CD1c-positive myeloid dendritic cell (primary cell): ENCODE results near the gene KIAA0753.

ENCODE experiments used
- DNase-seq: peaks from one replicate; pipeline ENCODE4 v3.0.0-alpha.2; 2016; ENCODE audit errors: extremely low spot score

Gene KIAA0753

DNA sequence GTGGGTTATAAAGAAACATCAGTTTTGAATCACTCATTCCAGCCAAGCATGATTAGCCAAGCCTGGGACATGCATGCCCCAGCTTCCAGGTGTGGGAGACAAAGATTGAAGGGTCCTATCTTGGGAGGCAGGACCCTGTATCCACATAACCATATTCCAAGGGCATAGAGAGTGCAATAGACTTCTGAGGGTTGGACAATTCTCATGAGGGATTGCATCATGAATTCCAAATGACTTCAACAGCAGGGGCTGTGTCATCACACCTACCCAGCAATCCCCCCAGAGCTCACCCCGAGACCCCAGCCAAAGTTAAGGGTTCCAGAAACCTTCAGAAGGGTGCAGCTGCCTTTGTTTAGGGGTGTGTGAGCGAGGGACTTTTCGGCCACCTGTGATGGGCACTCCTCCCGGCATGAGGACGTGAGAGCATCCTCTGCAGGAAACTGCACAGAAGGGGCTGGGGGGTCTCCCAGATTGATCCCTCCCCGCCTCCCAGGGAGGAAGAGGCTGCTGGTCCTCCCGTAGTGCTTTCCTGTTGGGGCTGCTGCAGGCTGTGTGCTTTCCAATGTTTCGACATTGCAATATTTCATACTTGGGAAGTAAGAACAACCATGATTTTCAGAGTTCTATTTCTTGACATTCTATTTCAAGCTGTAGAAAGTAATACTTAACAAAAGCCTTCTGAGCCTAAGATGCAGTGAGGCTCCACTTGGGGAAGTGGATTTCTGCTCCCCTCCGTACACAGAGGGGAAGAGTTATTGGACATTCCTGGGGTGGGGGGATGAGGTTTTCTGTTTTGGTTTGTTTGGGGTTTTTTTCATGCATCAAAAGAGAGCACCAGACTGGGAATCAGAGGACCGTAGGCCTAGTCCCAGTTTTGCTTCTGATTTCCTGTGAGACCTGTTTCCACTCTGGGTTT lies 70.9 kb downstream of the KIAA0753 start:
- DNase-seq, result no peak

DNA sequence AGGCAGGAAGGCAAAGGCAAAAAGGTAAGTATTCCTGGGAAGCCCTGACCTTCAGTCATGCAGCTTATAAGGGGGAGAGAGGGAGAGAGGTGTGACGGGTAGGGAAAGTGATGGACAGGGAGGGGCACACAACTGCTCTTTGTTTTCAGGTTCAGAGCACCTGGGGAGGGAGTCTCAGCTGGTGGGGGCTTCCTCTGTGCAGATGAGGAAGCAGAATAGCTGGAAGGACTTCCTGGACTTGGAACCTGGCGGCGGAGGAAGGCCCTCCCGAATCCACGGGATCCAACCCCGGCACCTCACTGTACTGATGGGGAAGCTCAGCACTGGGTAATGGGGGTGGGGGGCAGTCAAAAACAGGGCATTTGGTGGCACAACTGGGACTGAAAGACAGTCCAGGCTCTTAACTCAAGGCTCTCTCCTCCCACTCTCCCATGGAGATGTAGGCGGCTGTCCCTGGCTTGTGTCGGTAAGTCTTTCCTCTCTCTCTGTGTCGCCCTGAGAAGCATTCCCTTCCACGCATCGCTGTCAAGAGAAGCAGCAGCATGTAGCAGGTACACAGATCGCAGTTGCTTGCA lies 72.2 kb downstream of the KIAA0753 start:
- DNase-seq, result no peak

DNA sequence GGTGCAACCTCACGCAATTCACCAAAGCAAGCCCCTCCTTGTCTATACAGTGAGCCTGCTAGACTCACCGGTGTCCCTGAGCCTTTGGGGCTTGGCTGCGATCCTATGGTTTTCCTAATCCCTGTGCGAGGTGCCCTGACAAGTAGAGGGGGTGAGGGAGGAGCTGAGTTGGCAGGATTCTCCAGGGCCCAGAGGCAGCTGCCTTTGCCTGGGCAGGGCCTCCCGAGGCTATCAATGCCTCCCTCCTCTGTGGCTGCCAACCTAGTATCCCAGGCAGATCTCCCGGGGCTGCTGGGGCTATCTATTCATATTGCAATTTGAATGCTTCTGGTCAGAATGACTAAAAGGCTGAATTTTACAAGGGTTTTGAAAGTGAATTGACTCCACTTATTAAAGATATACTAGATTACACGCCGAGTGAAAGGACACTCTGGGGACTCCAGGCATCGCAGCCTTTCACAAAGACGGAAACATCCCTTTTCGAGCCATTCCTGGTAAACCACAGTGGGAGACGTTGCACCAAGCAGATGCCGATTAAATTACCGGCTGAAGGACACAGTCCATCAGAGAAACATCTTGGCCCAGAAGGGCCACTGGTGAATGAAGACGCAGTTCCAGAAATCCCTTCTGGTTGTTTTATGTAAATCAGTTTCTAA lies 72.9 kb downstream of the KIAA0753 start:
- DNase-seq, result no peak

DNA sequence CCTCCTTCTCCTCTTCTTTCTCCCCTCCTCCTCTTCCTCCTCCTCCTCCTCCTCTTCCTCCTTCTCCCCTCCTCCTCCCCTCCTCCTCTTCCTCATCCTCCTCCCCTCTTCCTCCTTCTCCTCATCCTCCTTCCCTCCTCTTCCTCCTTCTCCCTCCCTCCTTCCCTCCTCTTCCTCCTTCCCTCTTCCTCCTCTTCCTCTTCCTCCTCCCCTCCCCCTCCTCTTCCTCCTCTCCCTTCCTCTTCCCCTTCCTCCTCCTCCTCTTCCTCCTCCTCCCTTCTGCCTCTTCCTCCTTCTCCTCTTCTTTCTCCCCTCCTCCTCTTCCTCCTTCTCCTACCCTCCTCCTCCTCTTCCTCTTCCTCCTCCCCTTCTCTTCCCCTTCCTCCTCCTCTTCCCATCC lies 79.1 kb downstream of the KIAA0753 start:
- DNase-seq, result no peak

DNA sequence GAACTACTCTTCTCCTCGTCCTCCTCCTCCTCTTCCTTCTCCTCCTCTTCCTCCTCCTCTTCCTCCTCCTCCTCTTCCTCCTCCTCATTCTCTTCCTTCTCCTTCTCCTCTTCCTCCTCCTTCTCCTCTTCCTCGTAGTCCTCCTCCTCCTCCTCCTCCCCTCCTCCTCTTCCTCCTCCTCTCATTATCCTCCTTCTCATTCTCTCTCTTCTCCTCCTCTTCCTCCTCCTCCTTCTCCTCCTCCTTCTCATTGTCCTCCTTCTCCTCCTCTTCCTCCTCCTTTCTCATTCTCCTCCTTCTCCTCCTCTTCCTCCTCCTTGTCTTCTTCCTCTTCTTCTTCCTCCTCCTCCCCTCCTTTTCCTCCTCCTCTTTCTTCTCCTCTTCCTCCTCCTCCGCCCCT lies 80.0 kb downstream of the KIAA0753 start:
- DNase-seq, result no peak

DNA sequence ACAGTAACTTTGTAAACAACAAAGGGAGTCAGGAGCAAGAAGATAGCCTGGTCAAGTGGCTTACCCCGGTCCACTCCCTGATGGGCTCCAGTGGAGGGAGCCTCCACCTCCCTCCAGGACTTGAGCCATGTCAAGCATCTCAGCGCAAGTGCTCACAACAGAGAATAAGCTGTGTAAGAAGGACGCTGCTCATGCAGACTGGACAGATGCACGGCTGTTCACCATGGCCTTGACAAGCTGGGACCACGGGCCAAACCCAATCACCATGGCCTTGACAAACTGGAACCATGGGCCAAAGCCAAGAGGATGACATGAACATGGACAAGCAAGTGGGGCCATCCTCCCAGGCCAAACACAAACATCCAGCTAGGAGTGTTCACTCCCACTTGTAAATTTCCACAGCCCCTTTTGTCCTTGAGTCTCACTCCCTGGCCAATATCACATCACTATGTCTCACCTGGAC lies 80.7 kb downstream of the KIAA0753 start:
- no peak for DNase-seq

DNA sequence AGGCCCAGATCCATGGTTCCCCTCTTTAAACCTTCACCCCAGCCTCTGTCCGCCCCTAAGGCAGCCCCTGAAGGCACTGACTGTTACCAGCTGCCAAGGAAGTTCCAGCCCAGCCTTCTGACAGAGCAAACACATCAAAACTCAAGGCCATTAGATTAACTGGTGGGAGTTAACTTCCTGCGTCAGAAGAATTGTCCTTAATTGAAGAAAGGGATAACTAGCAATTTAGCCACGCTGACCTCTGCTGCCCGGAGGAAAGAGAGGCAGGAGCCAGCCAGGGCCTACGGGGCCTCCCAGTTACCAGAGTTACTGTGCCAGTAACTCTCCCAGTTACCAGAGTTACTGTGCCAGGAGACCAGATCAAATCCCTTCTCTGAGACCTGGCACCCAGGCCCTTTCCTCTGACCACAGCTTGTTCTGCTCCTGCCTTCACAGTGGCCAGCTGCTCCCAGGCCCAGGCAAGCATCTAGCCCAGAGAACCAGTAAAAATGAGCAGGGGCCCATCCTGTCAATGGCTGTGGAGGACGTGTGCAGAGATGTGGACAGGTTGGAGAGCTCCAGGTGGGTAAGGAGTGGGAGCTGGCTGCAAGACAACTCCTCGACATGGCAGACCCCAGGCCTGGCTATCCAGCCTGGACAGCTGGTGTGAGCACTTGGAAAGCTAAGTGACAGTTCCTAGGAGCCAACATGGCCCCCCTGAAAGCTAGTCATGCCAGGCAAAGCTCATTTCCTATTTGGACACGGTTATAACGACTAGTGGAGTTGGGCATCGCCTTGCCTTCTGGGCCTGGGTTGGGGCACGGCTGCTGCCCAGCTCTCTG lies 81.4 kb downstream of the KIAA0753 start:
- no peak for DNase-seq

DNA sequence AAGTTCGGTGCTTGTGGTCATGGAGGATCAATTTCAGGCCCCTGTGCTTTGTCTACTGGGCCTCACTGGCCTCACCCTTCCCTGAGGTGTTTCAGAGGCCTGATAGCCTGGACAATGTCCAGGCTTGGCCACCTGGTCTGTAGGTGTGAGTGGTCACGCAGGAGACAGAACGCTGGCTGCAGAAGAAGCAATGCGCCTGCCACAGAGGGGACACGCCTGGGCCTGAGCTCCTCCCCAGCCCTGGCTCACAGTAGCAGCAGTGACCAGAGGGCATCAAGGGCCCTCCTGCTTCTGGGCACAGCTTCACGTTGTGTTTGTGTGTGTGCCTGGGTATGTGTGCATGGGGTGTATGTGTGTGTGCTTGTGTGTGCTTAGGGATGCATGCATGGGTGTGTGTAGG lies 82.2 kb downstream of the KIAA0753 start:
- no peak for DNase-seq

DNA sequence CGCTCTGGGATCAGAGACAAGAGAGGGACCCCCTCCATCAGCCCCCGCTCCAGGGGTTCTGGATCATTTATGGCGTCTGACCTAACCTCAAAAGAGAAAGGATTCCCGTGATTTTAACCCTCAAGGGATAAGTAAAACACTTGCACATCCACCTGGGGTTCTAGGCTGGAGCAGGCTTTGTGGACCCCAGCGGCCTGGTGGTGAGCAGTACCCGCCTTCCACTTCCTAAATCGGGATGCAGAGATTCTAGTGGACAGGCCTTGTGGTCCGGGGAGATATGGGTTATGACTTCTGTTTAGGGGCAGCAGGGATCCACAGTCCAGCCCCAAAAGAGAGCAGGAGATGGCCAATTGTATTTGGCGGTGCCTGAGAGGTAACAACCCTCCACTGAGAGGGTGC lies 83.5 kb downstream of the KIAA0753 start:
- DNase-seq, result no peak

DNA sequence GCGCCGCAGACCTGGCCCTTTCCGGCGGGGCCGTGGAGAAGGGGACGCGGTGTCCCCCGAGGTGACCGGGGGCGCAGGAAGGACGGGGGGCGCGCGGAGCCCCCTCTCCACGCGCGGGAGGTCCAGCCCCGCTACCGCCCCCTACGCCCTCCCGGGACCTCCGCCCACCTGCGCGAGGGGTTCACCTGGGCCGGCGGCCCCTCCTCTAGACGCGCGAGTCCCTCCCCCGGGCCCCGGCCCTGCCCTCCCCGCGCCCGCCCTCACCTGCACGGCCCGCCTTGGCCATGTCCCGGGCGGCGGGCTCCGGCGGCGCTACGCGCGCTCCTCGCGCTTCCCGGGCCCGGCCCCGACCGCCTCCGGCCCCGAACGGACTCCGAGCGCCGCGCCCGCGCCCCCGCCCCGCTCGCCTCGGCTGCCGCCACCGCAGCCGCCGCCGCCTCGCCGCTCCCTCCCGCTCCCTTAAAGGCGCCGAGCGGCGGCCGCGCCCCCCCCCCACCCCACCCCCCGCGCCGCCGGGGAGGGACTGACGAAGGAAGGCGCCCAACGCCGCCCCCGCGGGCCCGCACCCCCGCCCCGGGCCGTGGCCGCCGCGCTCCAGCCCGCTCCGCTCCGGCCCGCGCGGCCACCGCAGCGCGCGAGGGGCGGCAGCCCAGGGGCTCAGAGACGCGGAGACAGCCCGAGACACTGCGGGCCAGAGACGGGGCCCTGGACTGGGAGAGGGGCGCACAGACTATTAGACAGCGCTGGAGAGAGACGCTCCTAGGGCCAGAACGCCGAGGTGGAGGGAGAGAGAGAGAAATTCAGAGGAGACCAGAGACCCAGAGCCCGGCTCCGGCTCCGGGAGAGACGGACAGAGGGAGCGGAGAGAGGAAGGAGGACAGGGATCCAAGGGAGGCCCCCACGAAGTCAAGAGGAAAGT lies 84.1 kb downstream of the KIAA0753 start, which contains the start of gene PITPNM3:
TSS of gene PITPNM3 (minus strand) at position 435 of the 919 bp plus-strand sequence. CDS start at position 286, 149 bp downstream.
- no peak for DNase-seq

DNA sequence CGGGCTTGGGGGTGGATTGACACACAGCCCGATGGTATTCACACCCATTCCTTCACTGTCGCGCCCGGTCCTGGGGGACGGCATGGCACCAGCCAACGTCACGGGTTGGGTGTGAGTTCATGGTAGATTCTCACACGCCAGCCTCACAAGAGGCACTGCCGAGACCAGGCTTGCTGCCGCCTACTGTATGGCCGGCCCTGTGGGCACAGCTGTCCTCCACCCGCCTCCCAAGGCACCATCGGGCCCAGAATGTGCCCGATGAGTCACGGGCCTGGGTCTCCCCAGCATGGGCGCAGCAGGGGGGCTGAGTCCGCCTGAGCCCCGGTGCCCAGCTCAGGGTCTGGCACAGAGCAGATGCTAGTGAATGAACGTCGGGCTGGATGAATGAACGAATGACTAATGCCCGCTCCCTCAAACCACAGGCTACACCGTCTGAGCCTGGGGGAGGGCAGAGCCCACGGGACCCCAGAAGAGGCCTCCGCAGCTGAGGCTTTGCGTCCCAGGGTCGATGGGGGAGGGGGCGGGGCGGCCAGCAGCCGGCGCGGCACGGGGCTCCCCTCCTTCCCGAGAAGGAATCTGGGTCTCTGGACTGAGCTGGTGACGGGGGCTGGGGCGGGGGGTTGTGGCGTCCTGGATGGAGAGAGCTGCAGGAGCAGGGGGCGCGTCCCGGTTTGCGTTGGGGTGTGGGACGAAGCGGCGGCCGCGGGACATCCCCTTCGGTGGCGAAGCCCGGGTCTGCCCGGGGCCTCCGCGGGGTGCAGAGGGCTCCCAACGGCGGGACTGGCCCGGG lies 85.0 kb downstream of the KIAA0753 start:
- DNase-seq, result peak; percentile 46

DNA sequence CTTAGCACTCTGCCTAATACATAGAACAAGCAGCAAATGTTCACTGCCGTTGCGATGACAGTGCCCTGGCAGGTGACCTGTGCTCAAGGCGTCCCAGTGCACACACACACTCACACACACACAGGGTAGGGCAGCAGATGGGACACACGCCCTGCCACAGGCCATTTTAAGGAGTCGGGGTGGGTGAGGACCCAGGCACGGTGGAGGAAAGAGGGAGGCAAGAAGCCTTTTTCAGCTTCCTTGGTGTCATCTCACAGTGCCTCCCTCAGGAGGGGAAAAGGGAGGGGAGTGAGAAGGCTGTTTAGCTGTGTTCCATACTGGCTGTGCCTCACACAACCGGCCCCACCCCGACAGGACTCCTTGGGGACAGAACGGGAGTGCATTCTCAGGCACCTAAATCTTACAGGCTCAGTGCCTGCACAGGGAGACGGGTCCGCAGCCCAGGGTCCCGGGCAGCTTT lies 85.6 kb downstream of the KIAA0753 start:
- DNase-seq, result no peak

DNA sequence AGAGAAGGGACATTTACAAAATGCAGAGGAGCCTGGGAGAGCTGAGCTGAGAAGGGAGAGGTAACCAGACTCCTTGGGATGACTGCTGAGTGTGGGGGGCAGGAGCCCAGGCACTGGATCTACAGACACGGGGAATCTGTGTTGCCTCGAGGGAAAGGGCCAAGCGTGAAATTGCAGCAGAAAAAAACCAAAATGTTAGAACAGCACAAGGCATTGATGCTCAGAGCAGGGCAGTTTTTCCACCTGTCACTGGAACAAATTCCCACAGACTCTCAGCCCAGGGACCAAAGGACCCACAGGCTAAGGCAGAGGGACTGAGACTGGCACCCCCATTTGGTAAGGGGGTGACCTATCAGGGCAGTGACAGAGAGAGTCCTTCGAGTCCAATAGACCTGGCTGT lies 86.2 kb downstream of the KIAA0753 start:
- no peak for DNase-seq

DNA sequence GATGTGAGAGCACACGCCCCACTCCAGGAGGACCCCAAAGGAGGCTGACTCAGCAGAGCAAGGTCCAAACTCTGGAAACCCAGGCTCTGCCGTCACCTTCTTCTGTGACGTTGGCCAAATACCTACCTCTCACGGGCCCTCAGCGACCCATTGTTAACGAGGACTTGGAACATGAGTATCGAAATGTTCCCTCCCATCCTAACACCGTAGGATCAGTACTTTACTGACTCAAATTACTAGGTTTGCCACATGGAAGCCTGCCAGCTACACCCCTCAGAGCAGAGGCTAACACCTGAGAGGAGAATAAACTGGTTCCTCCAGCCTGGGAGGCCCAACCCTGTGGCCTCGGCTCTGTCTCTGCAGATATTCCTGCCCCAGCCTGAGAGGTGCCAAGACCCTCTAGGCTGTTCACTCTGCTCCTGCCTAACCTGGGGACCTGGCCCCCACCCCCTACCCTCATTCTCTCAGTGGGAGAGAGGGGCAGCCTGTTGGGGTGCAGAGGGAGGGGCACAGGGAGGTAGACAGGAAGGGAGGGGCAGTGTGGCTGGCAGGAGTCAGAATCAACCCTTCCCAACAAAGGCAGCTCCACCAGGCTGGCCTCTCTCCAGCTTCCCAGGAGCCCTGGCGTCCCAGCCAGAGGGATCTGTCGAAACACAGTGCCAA lies 88.5 kb downstream of the KIAA0753 start:
- DNase-seq, result no peak

DNA sequence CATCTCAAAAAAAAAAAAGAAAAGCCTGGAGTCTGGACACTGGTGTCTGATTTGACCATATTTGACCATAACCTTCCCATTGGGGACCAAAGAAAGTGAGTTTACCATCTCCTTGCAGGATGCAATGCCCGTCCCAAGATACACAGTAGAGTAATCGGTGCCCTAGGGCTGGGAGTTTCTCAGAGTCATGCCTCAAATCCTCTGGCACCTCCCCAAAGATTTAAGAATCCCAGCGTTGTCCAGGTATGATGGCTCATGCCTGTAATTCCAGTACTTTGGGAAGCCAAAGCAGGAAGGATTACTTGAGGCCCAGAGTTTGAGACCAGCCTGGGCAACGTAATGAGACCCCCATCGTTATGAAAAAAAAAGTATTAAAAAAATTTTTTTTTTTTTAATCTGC lies 89.2 kb downstream of the KIAA0753 start:
- no peak for DNase-seq

DNA sequence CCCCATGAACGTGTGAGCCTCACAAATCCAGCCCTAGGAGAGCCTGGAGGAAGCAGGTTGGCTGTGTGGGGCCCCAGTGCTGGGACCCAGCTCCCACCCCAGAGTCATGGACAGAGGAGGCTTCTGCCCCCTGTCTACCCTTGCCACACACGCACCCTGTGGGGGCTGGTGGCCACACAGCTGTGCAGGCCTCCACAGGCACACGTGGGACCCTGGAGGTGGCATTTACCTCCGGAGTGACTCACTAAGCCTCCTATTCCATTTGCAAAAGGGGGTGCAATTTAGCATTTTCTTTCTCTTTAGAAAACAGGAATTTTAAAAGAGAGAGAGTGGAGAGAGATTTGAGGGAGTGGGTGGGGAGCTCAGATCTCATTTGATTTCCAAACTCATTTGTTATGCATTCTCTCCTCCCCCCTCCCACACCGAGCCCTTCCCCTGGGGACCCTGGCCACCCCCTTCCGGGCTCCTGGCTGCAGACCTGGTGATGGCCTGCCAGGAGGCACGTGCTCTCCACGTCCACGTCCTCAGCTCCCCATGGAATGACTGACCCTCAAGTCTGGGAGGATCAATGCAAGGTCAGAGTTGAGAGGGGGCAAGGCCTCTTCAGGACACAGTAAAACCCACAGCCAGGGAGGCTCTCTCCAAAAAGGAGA lies 91.0 kb downstream of the KIAA0753 start:
- no peak for DNase-seq

DNA sequence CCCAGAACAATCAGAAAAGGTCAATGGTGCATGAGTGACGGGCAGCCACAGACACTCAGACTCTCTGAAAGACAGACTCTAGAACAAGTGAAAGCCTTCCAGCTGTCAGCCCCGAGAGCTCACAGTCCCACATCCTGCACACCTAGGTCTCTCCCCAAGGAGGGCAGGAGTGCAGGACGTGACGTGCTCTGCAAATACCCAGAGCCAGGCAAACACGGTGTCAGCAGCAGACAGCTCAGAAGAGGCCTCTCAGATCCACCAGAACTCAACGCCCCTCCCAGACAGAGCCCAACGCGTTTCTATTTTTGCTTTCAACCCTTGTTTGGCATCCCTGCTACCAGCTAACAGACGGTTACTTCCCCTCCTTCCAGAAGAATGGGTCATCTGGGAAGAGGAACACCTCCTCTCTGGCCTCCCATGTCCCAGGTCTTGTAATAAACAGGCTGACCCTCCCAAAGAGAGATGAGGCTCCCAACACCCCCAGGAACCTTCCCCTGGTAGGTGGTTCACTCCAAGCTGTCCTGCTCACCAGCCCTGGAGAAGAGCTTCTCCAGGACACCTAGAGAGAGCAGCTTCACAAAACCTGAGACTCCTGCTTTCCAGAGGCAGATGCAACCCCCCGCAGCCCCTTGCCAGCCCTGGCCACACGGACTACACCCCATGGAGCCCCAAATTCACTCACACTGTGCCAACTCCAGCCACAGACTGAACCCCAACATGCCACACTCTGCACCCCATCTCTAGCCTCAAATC lies 91.8 kb downstream of the KIAA0753 start:
- no peak for DNase-seq

DNA sequence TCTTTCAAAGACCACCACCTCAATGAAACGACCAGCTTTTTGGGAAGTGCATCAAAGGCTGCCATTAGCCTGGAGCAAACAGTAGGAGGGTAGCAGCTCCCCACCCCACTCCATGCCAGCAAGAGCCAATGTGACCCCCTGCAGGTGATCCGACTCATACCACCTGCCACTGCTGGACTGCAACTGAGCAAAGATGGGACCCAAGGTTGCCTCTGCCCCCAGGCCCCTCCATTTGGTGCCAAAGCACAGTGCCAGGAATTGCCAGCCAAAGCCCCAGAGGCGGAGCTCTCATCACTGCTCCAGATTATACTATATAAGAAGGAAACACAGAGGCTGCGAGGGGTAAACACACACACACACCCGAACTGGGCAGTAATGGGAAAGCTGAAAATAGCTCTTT lies 92.5 kb downstream of the KIAA0753 start:
- DNase-seq, result no peak
